Hepatocyte (in vitro differentiated cells): ENCODE measurements around the gene PCDHA8. TPM values are rescaled to one million over a fixed set of nuclear protein-coding genes. Genes with fewer than 3 reads are reported as not detected.
A peak's percentile ranks its signal among the peaks of the same experiment; 100 is the strongest.
"Not testable (repeated sequence)": the region's sequence is repeated elsewhere in the genome, so short reads cannot be mapped to it uniquely, and the experiment has no call there.

Source experiments
- DNase-seq: peaks from one replicate; pipeline ENCODE4 v3.0.0-alpha.2; 2016; ENCODE audit warnings: low spot score
- H2AFZ ChIP-seq: fragments of 200-600 bp; sonication (generic); 2 replicates; pipeline ENCODE4 v1.6.0; 2016; ENCODE audit warnings: antibody characterized with exemption, mild to moderate bottlenecking
- H3K27ac ChIP-seq: fragments of 200-600 bp; sonication (generic); 2 replicates; pipeline ENCODE4 v1.5.1; 2016; ENCODE audit warnings: mild to moderate bottlenecking
- H3K27me3 ChIP-seq: fragments of 200-600 bp; sonication (generic); 2 replicates; pipeline ENCODE4 v1.6.1; 2016
- H3K36me3 ChIP-seq: fragments of 200-600 bp; sonication (generic); replicated peaks from 2 replicates; pipeline ENCODE4 v1.5.1; 2016; ENCODE audit warnings: low read depth; ENCODE audit not compliant: insufficient read depth
- H3K4me1 ChIP-seq: fragments of 200-600 bp; sonication (generic); 2 replicates; pipeline ENCODE4 v1.5.1; 2016; ENCODE audit warnings: mild to moderate bottlenecking, moderate library complexity; ENCODE audit not compliant: insufficient read depth
- H3K4me2 ChIP-seq: fragments of 200-600 bp; sonication (generic); 2 replicates; pipeline ENCODE4 v1.6.0; 2016
- H3K4me3 ChIP-seq: fragments of 200-600 bp; sonication (generic); 2 replicates; pipeline ENCODE4 v1.5.1; 2016; ENCODE audit warnings: mild to moderate bottlenecking
- H3K79me2 ChIP-seq: fragments of 200-600 bp; sonication (generic); 2 replicates; pipeline ENCODE4 v1.6.0; 2017; ENCODE audit warnings: mild to moderate bottlenecking
- H3K9me2 ChIP-seq: fragments of 200-600 bp; sonication (generic); replicated peaks from 2 replicates; pipeline ENCODE4 v1.6.0; 2017; ENCODE audit warnings: mild to moderate bottlenecking; ENCODE audit not compliant: insufficient read depth
- H3K9me3 ChIP-seq: fragments of 200-600 bp; sonication (generic); 2 replicates; pipeline ENCODE4 v1.5.1; 2016; ENCODE audit warnings: low read depth, mild to moderate bottlenecking
- H4K20me1 ChIP-seq: fragments of 200-600 bp; sonication (generic); 2 replicates; pipeline ENCODE4 v1.6.0; 2016; ENCODE audit warnings: mild to moderate bottlenecking; ENCODE audit not compliant: insufficient read depth, poor library complexity, severe bottlenecking
- CTCF ChIP-seq: fragments of 200-600 bp; sonication (generic); IDR thresholded peaks from 2 replicates; pipeline ENCODE4 v1.5.1; 2016; ENCODE audit warnings: antibody characterized with exemption, mild to moderate bottlenecking; ENCODE audit not compliant: poor library complexity
- EZH2 ChIP-seq: fragments of 200-600 bp; sonication (generic); IDR thresholded peaks from 2 replicates; pipeline ENCODE4 v1.6.1; 2016; ENCODE audit warnings: antibody characterized with exemption, mild to moderate bottlenecking, borderline replicate concordance
- EZH2phosphoT487 ChIP-seq: fragments of 200-600 bp; sonication (generic); IDR thresholded peaks from one replicate; pipeline ENCODE4 v1.6.1; 2018; ENCODE audit warnings: antibody characterized with exemption, mild to moderate bottlenecking, low read depth, moderate library complexity; ENCODE audit not compliant: unreplicated experiment, severe bottlenecking
- WGBS: methylation state at CpG from one replicate; pipeline ENCODE4 v1.1.6; 2016; ENCODE audit warnings: low lambda C conversion rate; ENCODE audit errors: missing lambda C conversion rate; 5-methylcytosine and 5-hydroxymethylcytosine counted together
- polyA plus RNA-seq: library from polyadenylated mRNA; unstranded; fragments of >200 nt; fragmentation: Nextera tagmentation; extraction: Ambion mirVana; gene quantifications from 2 replicates; pipeline ENCODE4 v1.2.1, GENCODE V29; 2016
- total RNA-seq: library from RNA; depleted of rRNA; stranded (reverse); fragments of >200 nt; gene quantifications from 2 replicates; pipeline ENCODE4 v1.2.3, GENCODE V29; 2014

Gene PCDHA8, protein sequence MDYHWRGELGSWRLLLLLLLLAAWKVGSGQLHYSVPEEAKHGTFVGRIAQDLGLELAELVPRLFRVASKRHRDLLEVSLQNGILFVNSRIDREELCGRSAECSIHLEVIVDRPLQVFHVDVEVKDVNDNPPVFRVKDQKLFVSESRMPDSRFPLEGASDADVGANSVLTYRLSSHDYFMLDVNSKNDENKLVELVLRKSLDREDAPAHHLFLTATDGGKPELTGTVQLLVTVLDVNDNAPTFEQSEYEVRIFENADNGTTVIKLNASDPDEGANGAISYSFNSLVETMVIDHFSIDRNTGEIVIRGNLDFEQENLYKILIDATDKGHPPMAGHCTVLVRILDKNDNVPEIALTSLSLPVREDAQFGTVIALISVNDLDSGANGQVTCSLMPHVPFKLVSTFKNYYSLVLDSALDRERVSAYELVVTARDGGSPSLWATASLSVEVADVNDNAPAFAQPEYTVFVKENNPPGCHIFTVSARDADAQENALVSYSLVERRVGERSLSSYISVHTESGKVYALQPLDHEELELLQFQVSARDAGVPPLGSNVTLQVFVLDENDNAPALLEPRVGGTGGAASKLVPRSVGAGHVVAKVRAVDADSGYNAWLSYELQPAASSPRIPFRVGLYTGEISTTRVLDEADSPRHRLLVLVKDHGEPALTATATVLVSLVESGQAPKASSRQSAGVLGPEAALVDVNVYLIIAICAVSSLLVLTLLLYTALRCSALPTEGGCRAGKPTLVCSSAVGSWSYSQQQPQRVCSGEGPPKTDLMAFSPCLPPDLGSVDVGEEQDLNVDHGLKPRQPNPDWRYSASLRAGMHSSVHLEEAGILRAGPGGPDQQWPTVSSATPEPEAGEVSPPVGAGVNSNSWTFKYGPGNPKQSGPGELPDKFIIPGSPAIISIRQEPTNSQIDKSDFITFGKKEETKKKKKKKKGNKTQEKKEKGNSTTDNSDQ
- total RNA-seq (1.6 and 1.9 TPM in 2 replicates), polyA plus RNA-seq (0.13 and 0.44 TPM in 2 replicates)

DNA sequence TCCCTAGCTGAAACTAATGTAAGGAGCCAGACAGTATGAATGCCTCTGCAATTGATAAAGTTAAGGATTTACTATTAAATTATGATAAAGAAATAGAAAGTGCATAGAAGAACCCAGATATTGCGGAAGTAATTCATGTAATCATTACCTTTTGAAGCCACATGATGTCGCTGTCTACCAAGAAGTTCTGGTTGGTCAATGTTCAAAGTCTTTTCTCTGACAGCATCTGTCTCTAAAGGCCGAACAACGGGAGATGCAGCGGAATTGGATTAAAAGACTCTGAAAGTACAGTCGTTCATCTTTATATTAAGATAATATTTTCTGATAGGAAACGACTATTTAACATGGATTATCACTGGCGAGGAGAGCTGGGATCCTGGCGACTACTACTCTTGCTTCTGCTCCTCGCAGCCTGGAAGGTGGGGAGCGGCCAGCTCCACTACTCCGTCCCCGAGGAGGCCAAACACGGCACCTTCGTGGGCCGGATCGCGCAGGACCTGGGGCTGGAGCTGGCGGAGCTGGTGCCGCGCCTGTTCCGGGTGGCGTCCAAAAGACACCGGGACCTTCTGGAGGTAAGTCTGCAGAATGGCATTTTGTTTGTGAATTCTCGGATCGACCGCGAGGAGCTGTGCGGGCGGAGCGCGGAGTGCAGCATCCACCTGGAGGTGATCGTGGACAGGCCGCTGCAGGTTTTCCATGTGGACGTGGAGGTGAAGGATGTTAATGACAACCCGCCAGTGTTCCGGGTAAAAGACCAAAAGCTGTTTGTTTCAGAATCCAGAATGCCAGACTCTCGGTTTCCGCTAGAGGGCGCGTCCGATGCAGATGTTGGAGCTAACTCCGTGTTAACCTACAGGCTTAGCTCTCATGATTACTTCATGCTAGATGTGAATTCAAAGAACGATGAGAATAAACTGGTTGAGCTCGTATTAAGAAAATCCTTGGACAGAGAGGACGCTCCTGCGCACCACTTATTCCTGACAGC, at the start of gene PCDHA8:
Gene PCDHA8 (plus strand): TSS at position 210 of the 985 bp plus-strand sequence. CDS start 135 bp downstream, at position 345.
- H3K9me3 ChIP-seq: peaks cover 32% of the 10 kb centered on the region
- TF ChIP-seq EZH2 (no peak), EZH2phosphoT487 (no peak), CTCF (no peak)
- H3K27ac ChIP-seq: no peak within 1 kb of the TSS
- H2AFZ ChIP-seq: no peak within 1 kb of the TSS
- H3K9me2 ChIP-seq: no peaks in the 10 kb centered on the region
- no peaks in the 10 kb centered on the region for H3K79me2 ChIP-seq
- 84% methylated on average over 47 of the region's 47 CpGs for WGBS
- H3K4me3 ChIP-seq: no peak within 1 kb of the TSS
- no peak within 1 kb of the TSS for H3K4me2 ChIP-seq
- no peaks in the 10 kb centered on the region for H3K36me3 ChIP-seq
- no peak for DNase-seq
- H4K20me1 ChIP-seq: no peaks in the 10 kb centered on the region
- H3K4me1 ChIP-seq: no peaks in the 10 kb centered on the region
- H3K27me3 ChIP-seq: no peaks in the 10 kb centered on the region

- peak within 1 kb of the TSS; percentile 14 for H3K27ac ChIP-seq
- H3K4me1 ChIP-seq: no peaks in the 10 kb centered on the region
- H2AFZ ChIP-seq: peak within 1 kb of the TSS; percentile 57
- no peaks in the 10 kb centered on the region for H4K20me1 ChIP-seq
- no peaks in the 10 kb centered on the region for H3K27me3 ChIP-seq
- no peak for TF ChIP-seq EZH2
- TF ChIP-seq CTCF: peak; percentile 64
- no peaks in the 10 kb centered on the region for H3K79me2 ChIP-seq
- no peaks in the 10 kb centered on the region for H3K9me2 ChIP-seq
- peak; percentile 65 for DNase-seq
- H3K4me2 ChIP-seq: peak within 1 kb of the TSS; percentile 66
- 9% methylated on average over 27 of the region's 27 CpGs for WGBS
- no peaks in the 10 kb centered on the region for H3K36me3 ChIP-seq
- peak within 1 kb of the TSS; percentile 34 for H3K4me3 ChIP-seq
- H3K9me3 ChIP-seq: peaks cover 24% of the 10 kb centered on the region
Measured at GRCh38 chr5:140794595-140795258, 46.3 kb upstream of the PCDHA8 start, which contains the start of gene PCDHA2. Gene PCDHA2 (plus strand): TSS chr5:140794852.

- no peaks in the 10 kb centered on the region for H3K27me3 ChIP-seq
- peak overlapping the region; percentile 57 for H2AFZ ChIP-seq
- no peaks in the 10 kb centered on the region for H3K36me3 ChIP-seq
- H3K9me2 ChIP-seq: no peaks in the 10 kb centered on the region
- H4K20me1 ChIP-seq: no peaks in the 10 kb centered on the region
- H3K4me3 ChIP-seq: peak overlapping the region; percentile 34
- peaks cover 24% of the 10 kb centered on the region for H3K9me3 ChIP-seq
- H3K4me1 ChIP-seq: no peaks in the 10 kb centered on the region
- TF ChIP-seq EZH2 (no peak), EZH2phosphoT487 (no peak), CTCF (peak; percentile 52)
- H3K4me2 ChIP-seq: peak overlapping the region; percentile 66
- WGBS: 24% methylated on average over 15 of the region's 15 CpGs
- H3K79me2 ChIP-seq: no peaks in the 10 kb centered on the region
- peak; percentile 54 for DNase-seq
- H3K27ac ChIP-seq: peak overlapping the region; percentile 14
Measured at GRCh38 chr5:140795259-140795641, 45.7 kb upstream of the PCDHA8 start.

DNA sequence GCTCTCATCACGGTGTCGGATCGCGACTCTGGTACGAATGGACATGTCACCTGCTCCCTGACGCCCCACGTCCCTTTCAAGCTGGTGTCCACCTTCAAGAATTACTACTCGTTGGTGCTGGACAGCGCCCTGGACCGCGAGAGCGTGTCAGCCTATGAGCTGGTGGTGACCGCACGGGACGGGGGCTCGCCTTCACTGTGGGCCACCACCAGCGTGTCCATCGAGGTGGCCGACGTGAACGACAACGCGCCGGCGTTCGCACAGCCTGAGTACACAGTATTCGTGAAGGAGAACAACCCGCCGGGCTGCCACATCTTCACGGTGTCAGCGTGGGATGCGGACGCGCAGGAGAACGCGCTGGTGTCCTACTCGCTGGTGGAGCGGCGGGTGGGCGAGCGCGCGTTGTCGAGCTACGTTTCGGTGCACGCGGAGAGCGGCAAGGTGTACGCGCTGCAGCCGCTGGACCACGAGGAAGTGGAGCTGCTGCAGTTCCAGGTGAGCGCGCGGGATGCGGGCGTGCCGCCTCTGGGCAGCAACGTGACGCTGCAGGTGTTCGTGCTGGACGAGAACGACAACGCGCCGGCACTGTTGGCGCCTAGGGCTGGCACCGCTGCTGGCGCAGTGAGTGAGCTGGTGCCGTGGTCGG, 44.8 kb upstream of the PCDHA8 start:
- H2AFZ ChIP-seq, H3K4me1 ChIP-seq, H3K27ac ChIP-seq, H3K27me3 ChIP-seq, H3K4me3 ChIP-seq, H3K36me3 ChIP-seq, DNase-seq, H4K20me1 ChIP-seq, H3K4me2 ChIP-seq, H3K79me2 ChIP-seq, H3K9me2 ChIP-seq: not testable (repeated sequence)
- peaks cover 32% of the 10 kb centered on the region for H3K9me3 ChIP-seq
- WGBS: 99% methylated on average over 65 of the region's 72 CpGs
